H1 (cell line): ENCODE data around the gene PKIB. TPM values are rescaled to one million over a fixed set of nuclear protein-coding genes. Genes with fewer than 3 reads are reported as not detected.

Experiments used
- CTCF ChIA-PET: fragments of 300-600 bp; sonication (Branson Sonifier 250); formaldehyde crosslinking; loops from one replicate; lab custom pipeline; 2021; ENCODE audit not compliant: partially characterized antibody; lab: Charles Lee
- POLR2A ChIA-PET: fragments of 300-600 bp; sonication (Branson Sonifier 250); formaldehyde crosslinking; loops from one replicate; lab custom pipeline; 2021; ENCODE audit warnings: inconsistent platforms; ENCODE audit not compliant: partially characterized antibody; lab: Charles Lee
- DNase-seq, 2 experiments: peaks; one replicate each; pipeline versions ENCODE4 v3.0.0 to v3.0.0-alpha.2; 2010 to 2022; ENCODE audit warnings: low spot score in 2 of 2, low read depth in 1 of 2, mixed read lengths in 1 of 2
- FAIRE-seq: peaks from 2 replicates; lab custom pipeline; 2011; peaks lifted over from hg19 to GRCh38; lab: Jason Lieb, UNC
- H2AFZ ChIP-seq: 2 replicates; pipeline ENCODE4 v1.8.1; 2012; ENCODE audit warnings: low read length, inconsistent platforms
- H2AK5ac ChIP-seq: 2 replicates; pipeline ENCODE4 v1.6.1; 2013; ENCODE audit warnings: low read depth, low read length
- H2BK120ac ChIP-seq: replicated peaks from 2 replicates; pipeline ENCODE3; 2013; ENCODE audit warnings: low read depth, low read length, inconsistent platforms
- H2BK12ac ChIP-seq: 2 replicates; pipeline ENCODE4 v1.6.1; 2013; ENCODE audit warnings: low read depth, low read length
- H2BK15ac ChIP-seq: 2 replicates; pipeline ENCODE4 v1.6.1; 2013; ENCODE audit warnings: low read length
- H2BK20ac ChIP-seq: 2 replicates; pipeline ENCODE4 v1.6.1; 2013; ENCODE audit warnings: low read length
- H2BK5ac ChIP-seq: 2 replicates; pipeline ENCODE4 v1.6.1; 2013; ENCODE audit warnings: low read depth, low read length
- H3K14ac ChIP-seq: 2 replicates; pipeline ENCODE4 v1.6.1; 2013; ENCODE audit warnings: inconsistent platforms; ENCODE audit not compliant: insufficient read length
- H3K18ac ChIP-seq: 2 replicates; pipeline ENCODE4 v1.6.1; 2013; ENCODE audit warnings: low read length; ENCODE audit errors: extremely low read depth
- H3K23ac ChIP-seq: 2 replicates; pipeline ENCODE4 v1.6.1; 2013; ENCODE audit warnings: inconsistent platforms; ENCODE audit not compliant: insufficient read length
- H3K23me2 ChIP-seq: 2 replicates; pipeline ENCODE4 v1.6.1; 2013; ENCODE audit warnings: low read depth, low read length
- H3K27ac ChIP-seq: 2 replicates; pipeline ENCODE4 v1.6.1; 2011; ENCODE audit warnings: low read depth, low read length, inconsistent platforms
- H3K27me3 ChIP-seq, 4 experiments: replicated peaks in 1 of 4; 1 replicate in 1 of 4; 2 replicates in 3 of 4; pipeline versions ENCODE4 v1.6.1 to v1.8.1; 2011 to 2013; ENCODE audit warnings: low read length in 3 of 4, mild to moderate bottlenecking in 3 of 4, inconsistent platforms in 2 of 4, mixed read lengths in 2 of 4, moderate library complexity in 1 of 4; ENCODE audit not compliant: control insufficient read depth in 3 of 4, insufficient read depth in 3 of 4; ENCODE audit errors: extremely low read depth in 1 of 4
- H3K36me3 ChIP-seq, 4 experiments: 2 replicates each; pipeline versions ENCODE4 v1.6.1 to v1.8.1; 2011 to 2013; ENCODE audit warnings: mild to moderate bottlenecking in 4 of 4, low read length in 3 of 4, moderate library complexity in 2 of 4, control low read depth in 1 of 4, inconsistent platforms in 1 of 4; ENCODE audit not compliant: insufficient read depth in 4 of 4, control insufficient read depth in 2 of 4
- H3K4ac ChIP-seq: replicated peaks from 2 replicates; pipeline ENCODE3; 2013; ENCODE audit warnings: low read length, low read depth, mixed read lengths, inconsistent platforms; ENCODE audit not compliant: insufficient read length
- H3K4me1 ChIP-seq, 4 experiments: replicated peaks in 1 of 4; 1 replicate in 1 of 4; 2 replicates in 3 of 4; pipeline versions ENCODE4 v1.6.1 to v1.8.1; 2011 to 2013; ENCODE audit warnings: low read length in 3 of 4, inconsistent platforms in 2 of 4, mixed read lengths in 1 of 4; ENCODE audit not compliant: insufficient read depth in 4 of 4, control insufficient read depth in 3 of 4
- H3K4me2 ChIP-seq, 2 experiments: 2 replicates each; pipeline versions ENCODE4 v1.6.1 to v1.8.1; 2011 to 2013; ENCODE audit warnings: low read depth in 2 of 2, low read length in 2 of 2, control low read depth in 1 of 2, inconsistent platforms in 1 of 2, mild to moderate bottlenecking in 1 of 2; ENCODE audit not compliant: insufficient read depth in 1 of 2
- H3K4me3 ChIP-seq, 4 experiments: fragments of 200-600, 300-600 bp in 1 of 4; sonication (generic), shearing (Covaris generic), sonication (Bioruptor Twin) in 1 of 4; 2 replicates each; pipeline versions ENCODE4 v1.5.1 to v1.8.1; 2011 to 2016; ENCODE audit warnings: low read length in 4 of 4, low read depth in 3 of 4, control low read depth in 2 of 4, inconsistent platforms in 2 of 4, mild to moderate bottlenecking in 2 of 4, mixed read lengths in 1 of 4, moderate library complexity in 1 of 4; ENCODE audit not compliant: insufficient read depth in 2 of 4; ENCODE audit errors: extremely low read depth in 1 of 4
- H3K56ac ChIP-seq: replicated peaks from 2 replicates; pipeline ENCODE3; 2013; ENCODE audit warnings: low read depth, mild to moderate bottlenecking, mixed read lengths, low read length, inconsistent platforms; ENCODE audit not compliant: insufficient read length
- H3K79me1 ChIP-seq: 2 replicates; pipeline ENCODE4 v1.6.1; 2013; ENCODE audit warnings: low read depth, low read length, control low read depth
- H3K79me2 ChIP-seq, 2 experiments: 2 replicates each; pipeline versions ENCODE4 v1.6.1 to v1.8.1; 2012 to 2013; ENCODE audit warnings: low read length in 2 of 2, mild to moderate bottlenecking in 2 of 2, inconsistent platforms in 1 of 2; ENCODE audit not compliant: insufficient read depth in 2 of 2, control insufficient read depth in 1 of 2
- H3K9ac ChIP-seq, 4 experiments: replicated peaks in 1 of 4; 1 replicate in 1 of 4; 2 replicates in 3 of 4; pipeline versions ENCODE4 v1.6.1 to v1.8.1; 2011 to 2013; ENCODE audit warnings: low read depth in 3 of 4, low read length in 3 of 4, control low read depth in 2 of 4, mild to moderate bottlenecking in 2 of 4, moderate library complexity in 2 of 4, inconsistent platforms in 1 of 4; ENCODE audit errors: extremely low read depth in 1 of 4
- H3K9me3 ChIP-seq, 2 experiments: 2 replicates each; pipeline versions ENCODE4 v1.6.1 to v1.8.1; 2012 to 2013; ENCODE audit warnings: mild to moderate bottlenecking in 2 of 2, moderate library complexity in 2 of 2, control low read depth in 1 of 2, inconsistent platforms in 1 of 2, low read depth in 1 of 2, low read length in 1 of 2, mixed read lengths in 1 of 2; ENCODE audit not compliant: insufficient read depth in 2 of 2
- H4K20me1 ChIP-seq, 2 experiments: replicated peaks in 1 of 2; 2 replicates each; pipeline versions ENCODE3 to v1.8.1; 2011 to 2013; ENCODE audit warnings: inconsistent platforms in 2 of 2, low read length in 2 of 2, mild to moderate bottlenecking in 1 of 2; ENCODE audit not compliant: insufficient read depth in 2 of 2, control insufficient read depth in 1 of 2
- H4K5ac ChIP-seq: 2 replicates; pipeline ENCODE4 v1.6.1; 2013; ENCODE audit warnings: low read length, low read depth, mixed read lengths, inconsistent platforms; ENCODE audit not compliant: insufficient read length
- H4K8ac ChIP-seq: 2 replicates; pipeline ENCODE4 v1.8.0; 2013; ENCODE audit warnings: mild to moderate bottlenecking, moderate library complexity, low read length, inconsistent platforms; ENCODE audit not compliant: insufficient read depth; ENCODE audit errors: extremely low read depth
- H4K91ac ChIP-seq: replicated peaks from 2 replicates; pipeline ENCODE3; 2013; ENCODE audit warnings: low read length, mixed read lengths, inconsistent platforms; ENCODE audit not compliant: insufficient read length
- polyA plus RNA-seq, 7 experiments: library from polyadenylated mRNA; depleted of rRNA in 3 of 7; stranded (reverse) in 5 of 7; unstranded in 2 of 7; fragments of >200 nt in 5 of 7; fragments of 200-250 nt in 2 of 7; gene quantifications; 1 replicate in 5 of 7; 2 replicates in 1 of 7; 4 replicates in 1 of 7; pipeline versions ENCODE4 v1.2.1 to v1.2.3, GENCODE V29; 2011 to 2013; ENCODE audit warnings: missing spikeins in 2 of 7, mixed read lengths in 2 of 7
- total RNA-seq: library from RNA; stranded (reverse); fragmentation: NEBNext Ultra II Directional; extraction: Animal tissue kit (Norgen Biotek cat#: 25700); gene quantifications from 2 replicates; pipeline ENCODE4 v1.2.1, GENCODE V29; 2021
- TF ChIP-seq, protein P1 (sequence below): IDR thresholded peaks from 2 replicates; pipeline ENCODE4 v1.6.1; 2011; ENCODE audit warnings: low read depth, mild to moderate bottlenecking, low read length; ENCODE audit not compliant: insufficient read depth

The PKIB gene
- total and polyA plus RNA-seq, 2 of the 8 experiments (the other 6 are each of a cell fraction or from before 2014, with no cell fraction given) = 13.5 to 73.3 TPM

DNA sequence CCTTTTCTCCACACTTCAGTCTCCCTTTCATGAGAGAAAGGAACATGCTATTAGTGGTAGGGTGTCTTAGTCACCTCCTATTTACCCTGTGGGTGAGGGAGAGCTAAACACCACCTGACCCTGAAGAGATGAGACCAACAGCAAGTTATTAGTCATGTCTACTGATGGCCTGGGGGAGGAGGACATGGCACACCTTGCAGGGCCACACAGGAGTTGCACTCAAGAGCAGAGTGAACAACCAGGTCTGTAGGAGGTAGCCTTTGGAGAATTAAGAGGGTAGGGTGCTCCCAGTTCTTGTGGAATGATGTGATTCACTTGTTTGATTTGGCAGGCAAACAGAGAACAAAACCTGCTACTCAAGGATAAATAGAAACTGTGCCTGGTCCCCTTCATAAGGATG, 86.6 kb downstream of the PKIB start:
- Histone ChIP-seq H3K23me2 (no peaks in the 10 kb centered on the region), H2BK15ac (no peak overlapping the region), H3K27me3 (no peaks in the 10 kb centered on the region), H4K20me1 (no peaks in the 10 kb centered on the region), H3K4me1 (peaks cover 0 to 10% (median 0%) of the 10 kb centered on the region in 4 experiments; a peak in 3 of 7 replicates), H3K79me2 (no peaks in the 10 kb centered on the region), H2AFZ (no peak overlapping the region), H2BK120ac (no peak overlapping the region), H4K91ac (no peak overlapping the region), H3K18ac (no peak overlapping the region), H3K9ac (no peak overlapping the region), H3K14ac (no peak overlapping the region), H4K5ac (no peak overlapping the region), H3K4me3 (no peak overlapping the region), H3K79me1 (no peaks in the 10 kb centered on the region), H3K27ac (no peak overlapping the region)
- FAIRE-seq (no peak), DNase-seq (no peak)
- POLR2A ChIA-PET = no interaction called here
- TF ChIP-seq, protein P1, sequence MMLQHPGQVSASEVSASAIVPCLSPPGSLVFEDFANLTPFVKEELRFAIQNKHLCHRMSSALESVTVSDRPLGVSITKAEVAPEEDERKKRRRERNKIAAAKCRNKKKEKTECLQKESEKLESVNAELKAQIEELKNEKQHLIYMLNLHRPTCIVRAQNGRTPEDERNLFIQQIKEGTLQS = no peak
- TF ChIP-seq, all 59 proteins: peak for 0
- Histone ChIP-seq H2AK5ac (peak overlapping the region; percentile 71; the same call in 1 of the 2 replicates), H2BK12ac (0 out of 2 replicates have a peak overlapping the region, but pooled peaks have one; percentile 7), H3K23ac (no peak overlapping the region), H3K36me3 (no peaks in the 10 kb centered on the region), H3K56ac (no peak overlapping the region), H4K8ac (no peak overlapping the region), H3K9me3 (no peaks in the 10 kb centered on the region), H2BK5ac (no peak overlapping the region; the same call in 1 of the 2 replicates), H3K4me2 (no peak overlapping the region), H2BK20ac (no peak overlapping the region), H3K4ac (no peak overlapping the region)
- CTCF ChIA-PET = interaction anchor here (1.3 to 1.7 kb wide), 4 partner anchors 18 to 205 kb away, joined by 3 to 4 read pairs (median 4); no protein-coding TSS in a partner anchor
